Cardiac muscle cell (in vitro differentiated cells and primary cell): Measurements from ENCODE around the gene OSBPL5. TPM values are rescaled to one million over a fixed set of nuclear protein-coding genes. Genes with fewer than 3 reads are reported as not detected.
A peak's percentile ranks its signal among the peaks of the same experiment; 100 is the strongest.

ENCODE experiments used
- DNase-seq, 2 donors: peaks; one replicate each; pipeline versions ENCODE4 v3.0.0 to v3.0.0-alpha.2; 2010 to 2017; ENCODE audit warnings: low read depth in 1 of 2, low spot score in 1 of 2
- H3K27ac ChIP-seq: fragments of 200-600 bp; sonication (generic); 2 replicates; pipeline ENCODE4 v1.5.1; 2016
- H3K27me3 ChIP-seq: fragments of 200-600 bp; sonication (generic); 2 replicates; pipeline ENCODE4 v1.6.0; 2016; ENCODE audit warnings: control low read depth
- H3K36me3 ChIP-seq: fragments of 200-600 bp; sonication (generic); 2 replicates; pipeline ENCODE4 v1.5.1; 2016; ENCODE audit warnings: control low read depth
- H3K4me1 ChIP-seq: fragments of 200-600 bp; sonication (generic); 2 replicates; pipeline ENCODE4 v1.8.1; 2017; ENCODE audit warnings: low read depth, mild to moderate bottlenecking, mixed run types
- H3K4me3 ChIP-seq: fragments of 200-600 bp; sonication (generic); 2 replicates; pipeline ENCODE4 v1.5.1; 2016; ENCODE audit warnings: mild to moderate bottlenecking
- H3K9me3 ChIP-seq: fragments of 200-600 bp; sonication (generic); 2 replicates; pipeline ENCODE4 v1.5.1; 2017; ENCODE audit warnings: low read depth, mild to moderate bottlenecking, control low read depth
- CTCF ChIP-seq: IDR thresholded peaks from 2 replicates; pipeline ENCODE4 v1.5.1; 2012; ENCODE audit warnings: low read depth, mild to moderate bottlenecking, low read length
- polyA plus RNA-seq: library from polyadenylated mRNA; unstranded; fragments of >200 nt; fragmentation: Nextera tagmentation; extraction: Ambion mirVana; gene quantifications from 2 replicates; pipeline ENCODE4 v1.2.1, GENCODE V29; 2016
- total RNA-seq: library from RNA; depleted of rRNA; stranded (reverse); fragments of >200 nt; gene quantifications from 2 replicates; pipeline ENCODE4 v1.2.3, GENCODE V29; 2016

The OSBPL5 gene
- total and polyA plus RNA-seq, 2 experiments from 2014 or later: 20.9 to 33.9 TPM

- no peaks in the 10 kb centered on the region for H3K9me3 ChIP-seq
- H3K27ac ChIP-seq: no peak overlapping the region
- DNase-seq: no peak
- no peaks in the 10 kb centered on the region for H3K36me3 ChIP-seq
- no peak for TF ChIP-seq CTCF
- no peaks in the 10 kb centered on the region for H3K4me1 ChIP-seq
- no peak overlapping the region for H3K4me3 ChIP-seq
- H3K27me3 ChIP-seq: no peaks in the 10 kb centered on the region
Observed at GRCh38 chr11:3083321-3083720, 81.8 kb downstream of the OSBPL5 start.

DNA sequence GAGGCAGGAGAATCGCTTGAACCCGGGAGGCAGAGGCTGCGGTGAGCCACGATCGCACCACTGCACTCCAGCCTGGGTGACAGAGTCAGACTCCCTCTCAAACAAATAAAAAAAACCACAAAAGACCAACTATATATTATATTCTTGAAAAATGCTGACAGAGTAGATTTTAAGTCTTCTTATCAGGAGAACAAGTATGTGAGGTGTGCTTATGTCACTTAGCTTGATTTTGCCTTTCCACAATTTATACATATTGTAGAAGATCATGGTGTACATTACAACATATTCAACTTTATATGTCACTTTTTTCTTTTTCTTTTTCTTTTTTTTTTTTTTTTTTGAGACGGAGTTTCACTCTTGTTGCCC is 83.7 kb downstream of the OSBPL5 start:
- Histone ChIP-seq H3K27ac (no peak overlapping the region), H3K4me1 (no peaks in the 10 kb centered on the region), H3K9me3 (no peaks in the 10 kb centered on the region), H3K4me3 (no peak overlapping the region), H3K27me3 (no peaks in the 10 kb centered on the region), H3K36me3 (no peaks in the 10 kb centered on the region)
- DNase-seq: no peak
- TF ChIP-seq CTCF: no peak

DNA sequence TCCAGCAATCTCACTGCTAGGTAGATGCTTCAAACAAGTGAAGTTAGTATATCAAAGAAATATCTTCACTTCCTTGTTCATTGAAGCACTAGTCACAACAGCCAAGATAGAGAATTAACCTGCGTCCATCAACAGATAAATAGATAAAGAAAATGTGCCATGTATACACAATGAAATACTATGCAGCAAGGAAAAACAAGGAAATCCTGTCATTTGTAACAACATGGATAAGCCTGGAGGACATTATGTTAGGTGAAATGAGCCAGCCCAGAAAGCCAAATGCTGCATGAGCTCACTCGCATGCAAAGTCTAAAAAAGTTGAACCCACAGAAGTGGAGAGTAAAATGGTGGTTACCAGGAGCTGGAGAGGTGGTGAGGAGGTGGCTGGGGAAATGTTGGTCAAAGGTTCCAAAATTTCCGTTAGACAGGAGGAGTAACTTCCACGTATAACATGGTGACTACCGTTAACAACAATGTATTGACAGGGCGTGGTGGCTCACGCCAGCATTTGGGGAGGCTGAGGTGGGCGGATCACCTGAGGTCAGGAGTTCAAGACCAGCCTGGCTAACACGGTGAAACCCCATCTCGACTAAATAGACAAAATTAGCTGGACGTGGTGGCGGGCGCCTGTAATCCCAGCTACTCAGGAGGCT is 84.3 kb downstream of the OSBPL5 start:
- H3K4me1 ChIP-seq: no peaks in the 10 kb centered on the region
- H3K4me3 ChIP-seq: no peak overlapping the region
- no peaks in the 10 kb centered on the region for H3K9me3 ChIP-seq
- no peaks in the 10 kb centered on the region for H3K27me3 ChIP-seq
- H3K27ac ChIP-seq: no peak overlapping the region
- H3K36me3 ChIP-seq: no peaks in the 10 kb centered on the region
- DNase-seq: no peak
- no peak for TF ChIP-seq CTCF

DNA sequence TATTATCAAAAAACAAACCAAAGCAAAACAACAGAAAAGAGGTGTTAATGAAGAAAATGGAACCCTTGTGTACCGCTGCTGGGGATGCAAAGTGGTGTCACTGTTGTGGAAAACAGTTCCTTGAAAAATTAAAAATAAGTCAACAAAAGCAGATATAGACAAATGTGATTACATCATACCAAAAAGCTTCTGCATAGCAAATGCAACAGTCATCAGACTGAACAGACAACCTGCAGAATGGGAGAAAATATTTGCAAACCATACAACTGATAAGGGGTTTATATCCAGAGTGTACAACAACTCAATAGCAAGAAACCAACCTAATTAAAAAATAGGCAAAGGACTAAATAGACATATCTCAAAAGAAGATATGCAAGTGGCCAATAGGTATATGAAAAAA is 85.0 kb downstream of the OSBPL5 start:
- TF ChIP-seq CTCF: no peak
- no peaks in the 10 kb centered on the region for H3K4me1 ChIP-seq
- no peaks in the 10 kb centered on the region for H3K36me3 ChIP-seq
- DNase-seq: peak in 1 of 2 donors; percentile 38
- H3K9me3 ChIP-seq: no peaks in the 10 kb centered on the region
- no peaks in the 10 kb centered on the region for H3K27me3 ChIP-seq
- H3K27ac ChIP-seq: no peak overlapping the region
- H3K4me3 ChIP-seq: no peak overlapping the region

GRCh38 chr11:3077846-3078440 is 87.2 kb downstream of the OSBPL5 start:
- H3K27me3 ChIP-seq: no peaks in the 10 kb centered on the region
- no peaks in the 10 kb centered on the region for H3K9me3 ChIP-seq
- no peak for DNase-seq
- H3K4me1 ChIP-seq: no peaks in the 10 kb centered on the region
- H3K4me3 ChIP-seq: no peak overlapping the region
- TF ChIP-seq CTCF: no peak
- H3K36me3 ChIP-seq: no peaks in the 10 kb centered on the region
- H3K27ac ChIP-seq: no peak overlapping the region
